HG02938 (cell line): ENCODE measurements around the gene UBXN1.

Experiments
- ATAC-seq: cut with Tn5 transposase; IDR thresholded peaks from one replicate; pipeline ENCODE4 v1.9.1; 2021; ENCODE audit warnings: mild to moderate bottlenecking, moderate library complexity; ENCODE audit not compliant: unreplicated experiment

The UBXN1 gene

DNA sequence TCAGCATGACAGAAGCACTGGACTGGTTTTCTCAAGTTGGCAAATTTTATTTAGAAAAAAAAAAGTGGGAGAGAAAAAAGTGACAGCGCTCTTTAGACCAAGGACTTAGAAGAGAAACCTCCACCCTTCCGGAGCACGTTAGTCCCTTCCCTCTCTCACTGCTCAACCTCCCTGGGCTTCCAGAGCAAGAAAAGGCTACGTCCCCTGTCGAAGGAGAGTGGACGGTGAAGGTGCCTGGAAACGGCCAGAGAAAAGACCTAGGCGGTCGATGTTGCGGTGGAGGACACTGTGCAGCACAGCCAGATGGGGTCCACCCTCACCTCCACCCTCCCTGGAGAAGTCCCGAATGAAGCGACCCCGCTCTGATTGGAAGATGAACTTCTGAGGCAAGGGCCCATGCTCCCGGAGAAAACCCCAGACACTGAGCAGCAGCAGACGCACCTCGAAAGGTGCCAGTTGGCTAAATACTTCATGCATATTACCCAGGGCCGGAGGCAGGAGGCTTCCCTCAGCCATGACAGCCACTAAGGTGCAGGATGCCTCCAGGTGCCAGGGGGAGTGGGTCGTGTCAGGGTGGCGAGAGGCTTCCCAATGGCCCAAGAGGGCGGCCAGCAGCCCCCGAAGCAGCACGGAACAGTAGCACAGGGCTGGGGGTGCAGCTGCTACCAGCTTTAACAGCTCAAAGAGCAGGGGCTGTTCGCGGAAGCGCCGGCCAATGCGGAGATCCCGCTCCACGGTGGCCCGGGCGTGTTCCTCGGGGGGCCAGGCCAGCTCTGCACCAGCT is 31.9 kb downstream of the UBXN1 start:
- ATAC-seq = no peak

DNA sequence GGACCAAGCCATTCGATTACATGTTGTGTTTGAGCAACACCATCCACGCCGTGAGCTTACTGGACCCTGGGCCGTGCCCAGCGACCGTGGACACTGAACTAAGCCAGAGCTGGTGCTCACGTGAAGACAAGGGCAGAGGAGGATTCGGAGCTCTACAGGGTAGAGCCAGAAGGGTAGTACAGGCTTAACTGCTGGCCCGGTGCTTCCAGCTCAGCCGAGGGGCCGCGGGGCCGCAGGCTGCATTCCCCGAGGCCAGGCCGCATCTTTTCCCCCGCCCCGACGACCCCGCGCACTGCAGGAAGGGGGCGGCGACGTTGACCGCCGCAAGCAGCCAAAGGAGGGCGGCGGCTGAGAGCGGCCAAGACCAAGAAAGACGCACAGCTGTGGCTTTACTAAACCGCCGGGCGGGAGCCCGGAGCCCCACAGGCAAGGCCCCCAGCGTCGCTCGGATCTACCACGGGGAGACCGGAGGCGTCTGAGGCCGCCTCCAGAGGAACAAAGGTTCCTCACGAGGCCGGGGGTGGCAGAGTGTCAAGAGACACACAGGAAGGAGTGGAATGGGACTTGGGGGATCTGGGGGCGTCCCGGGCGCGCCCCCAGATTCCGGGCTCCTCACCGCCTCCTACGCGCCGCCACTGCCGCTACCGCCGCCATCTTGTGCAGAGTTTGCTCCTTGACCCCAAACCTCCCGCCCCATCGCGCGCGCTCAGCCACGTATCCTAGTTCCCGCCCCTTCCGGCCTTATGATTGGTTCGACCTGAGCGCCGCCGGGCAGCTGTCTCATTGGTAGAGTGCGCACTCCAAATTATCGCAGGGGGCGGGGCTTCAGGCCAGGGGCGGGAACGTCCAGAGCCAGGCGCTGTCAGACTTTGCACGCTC is 32.7 kb downstream of the UBXN1 start, which contains the start of gene GANAB:
GANAB (minus strand) TSS at position 668 of the 879 bp plus-strand sequence; CDS start at position 654, 14 bp downstream.
- ATAC-seq = peak; percentile 90

DNA sequence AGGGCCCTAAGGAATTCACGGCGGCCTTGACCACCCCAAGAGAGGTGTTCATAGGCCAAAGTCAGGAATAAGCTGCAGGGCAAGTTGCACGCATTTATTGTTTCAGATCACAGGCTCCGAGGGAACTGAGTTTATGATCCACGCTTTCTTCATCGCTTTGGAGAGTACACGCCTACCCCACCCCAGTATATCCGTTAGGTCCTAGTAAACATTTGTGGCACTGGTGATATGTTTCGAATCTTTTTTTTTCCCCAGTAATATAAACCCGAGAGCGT is 33.3 kb downstream of the UBXN1 start:
- ATAC-seq = no peak

DNA sequence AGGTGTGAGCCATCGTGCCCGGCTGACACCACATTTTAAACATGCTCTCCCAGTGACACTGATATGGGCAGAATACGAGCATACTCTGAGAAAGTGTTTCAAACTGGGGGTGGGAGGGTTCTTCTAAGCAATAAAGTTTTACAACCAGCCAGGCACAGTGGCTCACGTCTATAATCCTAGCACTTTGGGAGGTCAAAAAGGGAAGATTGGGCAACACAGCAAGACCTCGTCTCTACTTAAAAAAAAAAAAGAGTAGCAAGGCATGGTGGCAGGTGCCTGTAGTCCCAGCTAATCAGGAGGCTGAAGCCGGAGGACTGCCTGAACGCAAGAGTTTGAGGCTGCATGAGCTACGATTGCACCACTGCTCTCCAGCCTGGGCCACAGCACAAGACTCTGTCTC is 34.7 kb downstream of the UBXN1 start:
- ATAC-seq = no peak

DNA sequence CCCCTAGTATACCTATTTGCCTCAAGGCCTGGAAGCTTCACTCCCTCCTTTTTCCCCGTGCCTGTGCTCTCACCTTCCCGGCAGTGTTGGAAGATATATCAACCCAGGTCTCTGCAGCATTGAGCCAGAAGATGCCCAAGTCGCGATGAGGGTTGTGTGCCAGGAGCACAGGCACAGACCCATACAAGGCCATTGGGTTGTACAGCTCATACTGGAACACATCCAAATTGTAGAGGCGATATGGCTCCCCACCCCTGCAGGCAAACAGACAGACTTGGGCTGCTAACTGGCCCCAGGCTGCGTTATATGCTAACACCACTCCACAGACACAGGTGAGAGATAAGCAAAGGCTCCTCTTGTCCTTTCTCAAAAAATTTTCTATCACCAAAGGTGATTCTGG is 46.4 kb downstream of the UBXN1 start:
- no peak for ATAC-seq

DNA sequence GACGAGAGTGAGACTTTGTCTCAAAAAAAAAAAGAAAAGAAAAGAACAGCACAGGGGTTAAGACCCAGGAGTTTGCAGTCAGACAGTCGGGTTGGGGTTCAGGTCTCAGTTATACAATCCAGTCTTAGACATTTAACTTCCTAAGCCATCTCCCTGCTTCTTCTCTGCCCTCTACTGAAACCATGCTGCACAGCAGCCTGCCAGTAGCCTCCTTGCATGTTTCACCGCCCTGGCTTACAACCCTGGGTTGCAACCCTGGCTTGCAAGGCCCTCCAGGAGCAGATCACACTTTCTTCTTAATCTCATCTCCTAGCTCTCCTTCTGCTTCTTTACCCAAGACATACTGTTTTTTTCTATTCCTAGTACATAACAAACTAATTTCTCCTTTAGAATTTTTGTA is 51.2 kb downstream of the UBXN1 start:
- no peak for ATAC-seq
